Activated naive CD4-positive, alpha-beta T cell treated with anti-CD3 and anti-CD28 coated beads, Interleukin-2, amount 10 ng/mL, durations not matched to agents 7 days and 5 days (primary cell): ENCODE data around the gene VRK3.
A peak's percentile ranks its signal among the peaks of the same experiment; 100 is the strongest.

ENCODE experiments used
- CTCF ChIA-PET: fragments of 350-600 bp; sonication (Branson Sonifier 250); formaldehyde crosslinking; loops from one replicate; lab custom pipeline; 2021; ENCODE audit warnings: antibody characterized with exemption; lab: Charles Lee
- DNase-seq: peaks from one replicate; pipeline ENCODE4 v3.0.0-alpha.2; 2020
- H3K27ac Mint-ChIP-seq: one replicate; pipeline ENCODE4 v1.8.0; 2021; ENCODE audit warnings: mild to moderate bottlenecking, moderate library complexity, mixed read lengths
- H3K27me3 Mint-ChIP-seq: one replicate; pipeline ENCODE4 v1.8.0; 2021; ENCODE audit warnings: mild to moderate bottlenecking, mixed read lengths
- H3K36me3 Mint-ChIP-seq: one replicate; pipeline ENCODE4 v1.8.0; 2021; ENCODE audit warnings: mixed read lengths
- H3K4me1 Mint-ChIP-seq: one replicate; pipeline ENCODE4 v1.8.0; 2021; ENCODE audit warnings: mixed read lengths
- H3K4me3 Mint-ChIP-seq: one replicate; pipeline ENCODE4 v1.8.0; 2021; ENCODE audit warnings: mild to moderate bottlenecking, moderate library complexity, mixed read lengths
- H3K9me3 Mint-ChIP-seq: one replicate; pipeline ENCODE4 v1.8.0; 2021; ENCODE audit warnings: mixed read lengths

The VRK3 gene

GRCh38 chr19:49933643-49934042, 91.5 kb downstream of the VRK3 start:
- peaks cover 19% of the 10 kb centered on the region for H3K36me3 Mint-ChIP-seq
- peak overlapping the region; percentile 87 for H3K27ac Mint-ChIP-seq
- H3K9me3 Mint-ChIP-seq, result peaks cover 5% of the 10 kb centered on the region
- no peak overlapping the region for H3K4me3 Mint-ChIP-seq
- CTCF ChIA-PET, result interaction anchor here (1.0 kb wide), 1 partner anchor 24 kb away, joined by 3 read pairs; no protein-coding TSS in a partner anchor
- DNase-seq, result no peak
- peaks cover 65% of the 10 kb centered on the region for H3K27me3 Mint-ChIP-seq
- peaks cover 52% of the 10 kb centered on the region for H3K4me1 Mint-ChIP-seq

GRCh38 chr19:49932731-49933131, 92.4 kb downstream of the VRK3 start:
- peaks cover 62% of the 10 kb centered on the region for H3K27me3 Mint-ChIP-seq
- peak overlapping the region; percentile 87 for H3K27ac Mint-ChIP-seq
- CTCF ChIA-PET, result interaction anchor here (1.0 kb wide), 1 partner anchor 23 kb away, joined by 3 read pairs; no protein-coding TSS in a partner anchor

GRCh38 chr19:49932041-49932451, 93.1 kb downstream of the VRK3 start:
- H3K9me3 Mint-ChIP-seq, result peaks cover 5% of the 10 kb centered on the region
- no peak for DNase-seq
- peaks cover 55% of the 10 kb centered on the region for H3K27me3 Mint-ChIP-seq
- H3K4me1 Mint-ChIP-seq, result peaks cover 62% of the 10 kb centered on the region
- peak overlapping the region; percentile 16 for H3K27ac Mint-ChIP-seq
- peak overlapping the region; percentile 2 for H3K4me3 Mint-ChIP-seq
- CTCF ChIA-PET, result no interaction called here
- peaks cover 31% of the 10 kb centered on the region for H3K36me3 Mint-ChIP-seq

More at GRCh38 chr19:49932731-49933131, 92.4 kb downstream of the VRK3 start:
- Mint-ChIP-seq H3K9me3 (peaks cover 5% of the 10 kb centered on the region), H3K36me3 (peaks cover 25% of the 10 kb centered on the region), H3K4me1 (peaks cover 58% of the 10 kb centered on the region), H3K4me3 (peak overlapping the region; percentile 59)
- DNase-seq, result peak; percentile 75

GRCh38 chr19:49931293-49932040, 93.7 kb downstream of the VRK3 start:
- H3K36me3 Mint-ChIP-seq, result peaks cover 34% of the 10 kb centered on the region
- DNase-seq, result no peak
- peaks cover 66% of the 10 kb centered on the region for H3K4me1 Mint-ChIP-seq
- CTCF ChIA-PET, result interaction anchor here (0.8 to 1.2 kb wide), 2 partner anchors 53 to 205 kb away, joined by 3 read pairs; no protein-coding TSS in a partner anchor
- no peak overlapping the region for H3K4me3 Mint-ChIP-seq
- no peak overlapping the region for H3K27ac Mint-ChIP-seq
- H3K9me3 Mint-ChIP-seq, result peaks cover 5% of the 10 kb centered on the region
- H3K27me3 Mint-ChIP-seq, result peaks cover 50% of the 10 kb centered on the region

GRCh38 chr19:49930483-49931011, 94.6 kb downstream of the VRK3 start:
- CTCF ChIA-PET, result interaction anchor here (0.8 to 1.2 kb wide), 2 partner anchors 54 to 205 kb away, joined by 3 read pairs; no protein-coding TSS in a partner anchor
- Mint-ChIP-seq H3K27ac (peak overlapping the region; percentile 98), H3K9me3 (peaks cover 5% of the 10 kb centered on the region), H3K4me1 (peaks cover 66% of the 10 kb centered on the region), H3K4me3 (peak overlapping the region; percentile 91), H3K27me3 (peaks cover 42% of the 10 kb centered on the region), H3K36me3 (peaks cover 37% of the 10 kb centered on the region)
- DNase-seq, result no peak

- Mint-ChIP-seq H3K4me3 (peak overlapping the region; percentile 91), H3K27me3 (peaks cover 35% of the 10 kb centered on the region), H3K27ac (peak overlapping the region; percentile 98), H3K9me3 (peaks cover 5% of the 10 kb centered on the region), H3K4me1 (peaks cover 70% of the 10 kb centered on the region), H3K36me3 (peaks cover 41% of the 10 kb centered on the region)
- CTCF ChIA-PET, result no interaction called here
- peak; percentile 96 for DNase-seq
Measured at GRCh38 chr19:49929611-49930482, 95.3 kb downstream of the VRK3 start.

GRCh38 chr19:49929121-49929610, 96.0 kb downstream of the VRK3 start, which contains the start of the genes ATF5 and NUP62:
ATF5 (plus strand) TSS chr19:49929205; CDS start chr19:49930851, 1,646 bp downstream.
NUP62 (minus strand) TSS chr19:49929504; CDS start chr19:49909807, 19,697 bp downstream.
- Mint-ChIP-seq H3K27me3 (peaks cover 28% of the 10 kb centered on the region), H3K4me1 (peaks cover 74% of the 10 kb centered on the region), H3K27ac (peak within 1 kb of the TSS; percentile 98), H3K4me3 (peak within 1 kb of the TSS; percentile 91), H3K36me3 (peaks cover 48% of the 10 kb centered on the region), H3K9me3 (peaks cover 5% of the 10 kb centered on the region)
- CTCF ChIA-PET, result interaction anchor here (1.0 kb wide), 1 partner anchor 9 kb away, joined by 4 read pairs; no protein-coding TSS in a partner anchor
- DNase-seq, result peak; percentile 92

GRCh38 chr19:49927526-49928264, 97.5 kb downstream of the VRK3 start:
- Mint-ChIP-seq H3K4me3 (peak overlapping the region; percentile 91), H3K27ac (peak overlapping the region; percentile 98), H3K27me3 (peaks cover 17% of the 10 kb centered on the region), H3K9me3 (peaks cover 5% of the 10 kb centered on the region), H3K4me1 (peaks cover 66% of the 10 kb centered on the region), H3K36me3 (peaks cover 49% of the 10 kb centered on the region)
- no peak for DNase-seq
- CTCF ChIA-PET, result interaction anchor here (1.1 to 1.2 kb wide), 2 partner anchors 10 to 16 kb away, joined by 3 to 4 read pairs; no protein-coding TSS in a partner anchor

GRCh38 chr19:49926515-49926914, 98.7 kb downstream of the VRK3 start:
- H3K27ac Mint-ChIP-seq, result no peak overlapping the region
- H3K36me3 Mint-ChIP-seq, result peaks cover 46% of the 10 kb centered on the region
- CTCF ChIA-PET, result no interaction called here
- DNase-seq, result no peak
- peaks cover 62% of the 10 kb centered on the region for H3K4me1 Mint-ChIP-seq
- H3K9me3 Mint-ChIP-seq, result peaks cover 3% of the 10 kb centered on the region
- H3K27me3 Mint-ChIP-seq, result peaks cover 15% of the 10 kb centered on the region
- no peak overlapping the region for H3K4me3 Mint-ChIP-seq
